Effector CD8-positive, alpha-beta T cell (primary cell): ENCODE results near the gene ZC3HAV1L.
"Not testable (repeated sequence)": the region's sequence is repeated elsewhere in the genome, so short reads cannot be mapped to it uniquely, and the experiment has no call there.

Experiments
- DNase-seq: peaks from one replicate; lab custom pipeline; 2025; lab: John Stamatoyannopoulos, UW

ZC3HAV1L gene

GRCh38 chr7:139054101-139054500 is 18.3 kb upstream of the ZC3HAV1L start:
- no peak for DNase-seq

- DNase-seq, result no peak
Observed at GRCh38 chr7:139051655-139052054, 15.8 kb upstream of the ZC3HAV1L start.

- no peak for DNase-seq
Observed at GRCh38 chr7:139049936-139050335, 14.1 kb upstream of the ZC3HAV1L start.

- DNase-seq, result no peak
Observed at GRCh38 chr7:139049111-139049510, 13.3 kb upstream of the ZC3HAV1L start.

- DNase-seq, result no peak
Observed at GRCh38 chr7:139047970-139048369, 12.1 kb upstream of the ZC3HAV1L start.

GRCh38 chr7:139046143-139046542 is 10.3 kb upstream of the ZC3HAV1L start:
- DNase-seq, result no peak

- no peak for DNase-seq
Observed at GRCh38 chr7:139044813-139045794, 9.3 kb upstream of the ZC3HAV1L start.

GRCh38 chr7:139043823-139044812 is 8.3 kb upstream of the ZC3HAV1L start:
- peak; percentile 24 for DNase-seq

GRCh38 chr7:139041378-139042085 is 5.7 kb upstream of the ZC3HAV1L start:
- no peak for DNase-seq

GRCh38 chr7:139038691-139039090 is 2.8 kb upstream of the ZC3HAV1L start:
- no peak for DNase-seq

GRCh38 chr7:139036901-139037300 is 1.1 kb upstream of the ZC3HAV1L start:
- DNase-seq, result no peak

GRCh38 chr7:139034855-139035585 is 822 bp downstream of the ZC3HAV1L start:
- no peak for DNase-seq

GRCh38 chr7:139034336-139034735 is 1.5 kb downstream of the ZC3HAV1L start:
- DNase-seq, result no peak

GRCh38 chr7:139033346-139034114 is 2.3 kb downstream of the ZC3HAV1L start:
- no peak for DNase-seq

- no peak for DNase-seq
Observed at GRCh38 chr7:139032473-139032872, 3.4 kb downstream of the ZC3HAV1L start.

GRCh38 chr7:139029353-139029752 is 6.5 kb downstream of the ZC3HAV1L start:
- DNase-seq, result no peak

GRCh38 chr7:139026551-139026950 is 9.3 kb downstream of the ZC3HAV1L start:
- DNase-seq, result no peak

GRCh38 chr7:139025861-139026260 is 10.0 kb downstream of the ZC3HAV1L start:
- not testable (repeated sequence) for DNase-seq

- no peak for DNase-seq
Observed at GRCh38 chr7:139023076-139023475, 12.8 kb downstream of the ZC3HAV1L start.

- DNase-seq, result no peak
Observed at GRCh38 chr7:139022286-139022685, 13.6 kb downstream of the ZC3HAV1L start.
